HepG2 (cell line): ENCODE data around the gene ADARB2. TPM values are rescaled to one million over a fixed set of nuclear protein-coding genes. Genes with fewer than 3 reads are reported as not detected.

ENCODE experiments used
- ATAC-seq: fragments of 200-7000 bp; cut with Tn5 transposase; 3 replicates; pipeline ENCODE4 v1.9.1; 2020; ENCODE audit warnings: mild to moderate bottlenecking, moderate library complexity
- BruUV-seq: library from RNA; stranded (reverse); fragments of 400-500 nt; replicated peaks from 2 replicates; lab custom pipeline; 2021; lab: Mats Ljungman, UMichigan
- CTCF ChIA-PET: fragments of 300-600 bp; formaldehyde crosslinking; extraction: SDS; loops from one replicate; lab custom pipeline; 2021; ENCODE audit warnings: low total read pairs, inconsistent platforms, low intra/inter-chr PET ratio; lab: Yijun Ruan, JAX
- POLR2A ChIA-PET: fragments of 350-600 bp; sonication (Branson Sonifier 250); formaldehyde crosslinking; loops from one replicate; lab custom pipeline; 2020; ENCODE audit warnings: antibody characterized with exemption, inconsistent platforms; lab: Yijun Ruan, JAX
- DNase-seq: peaks from one replicate; pipeline ENCODE4 v3.0.0-alpha.2; 2015; ENCODE audit warnings: low spot score
- FAIRE-seq: peaks from 3 replicates; lab custom pipeline; 2011; peaks lifted over from hg19 to GRCh38; lab: Jason Lieb, UNC
- H2AFZ ChIP-seq: one replicate; pipeline ENCODE4 v1.6.1; 2011; ENCODE audit warnings: low read length, inconsistent platforms
- H3K27ac ChIP-seq: fragments of 300-600 bp; 3 replicates; pipeline ENCODE4 v1.8.0; 2011; ENCODE audit warnings: mixed run types, mild to moderate bottlenecking, mixed read lengths, low read length, inconsistent platforms; ENCODE audit not compliant: insufficient read depth; ENCODE audit errors: extremely low read length
- H3K27me3 ChIP-seq, 2 experiments: fragments of 200-600 bp in 1 of 2; 2 replicates in 1 of 2; 3 replicates in 1 of 2; pipeline versions ENCODE4 v1.6.0 to v1.8.0; 2011; ENCODE audit warnings: low read length in 2 of 2, mild to moderate bottlenecking in 2 of 2, moderate library complexity in 2 of 2, inconsistent platforms in 1 of 2; ENCODE audit not compliant: insufficient read depth in 2 of 2, control insufficient read depth in 1 of 2
- H3K36me3 ChIP-seq, 2 experiments: fragments of 200-600 bp in 1 of 2; replicated peaks in 1 of 2; 2 replicates in 1 of 2; 3 replicates in 1 of 2; pipeline versions ENCODE4 v1.5.1 to v1.8.0; 2011; ENCODE audit warnings: low read length in 2 of 2, inconsistent platforms in 1 of 2; ENCODE audit not compliant: insufficient read depth in 2 of 2, control insufficient read depth in 1 of 2
- H3K4me1 ChIP-seq: 2 replicates; pipeline ENCODE4 v1.5.1; 2012; ENCODE audit warnings: low read length, inconsistent platforms; ENCODE audit not compliant: insufficient read depth
- H3K4me2 ChIP-seq: 2 replicates; pipeline ENCODE4 v1.6.0; 2011; ENCODE audit warnings: low read depth, low read length, inconsistent platforms
- H3K4me3 ChIP-seq, 3 experiments: fragments of 200-600 bp in 1 of 3; sonication (generic), shearing (Covaris generic) in 1 of 3; replicated peaks in 1 of 3; 2 replicates each; pipeline ENCODE4 v1.5.1; 2011 to 2016; ENCODE audit warnings: low read length in 3 of 3, inconsistent platforms in 2 of 3, low read depth in 2 of 3, mild to moderate bottlenecking in 2 of 3, control low read depth in 1 of 3, mixed read lengths in 1 of 3; ENCODE audit not compliant: insufficient read depth in 1 of 3
- H3K79me2 ChIP-seq: one replicate; pipeline ENCODE4 v1.6.1; 2011; ENCODE audit warnings: low read length, inconsistent platforms; ENCODE audit not compliant: insufficient read depth
- H3K9ac ChIP-seq: 2 replicates; pipeline ENCODE4 v1.6.0; 2011; ENCODE audit warnings: mild to moderate bottlenecking, low read depth, low read length, inconsistent platforms; ENCODE audit not compliant: insufficient read depth
- H3K9me3 ChIP-seq: 2 replicates; pipeline ENCODE4 v1.5.1; 2012; ENCODE audit warnings: mild to moderate bottlenecking, low read length
- H4K20me1 ChIP-seq: 2 replicates; pipeline ENCODE4 v1.6.0; 2011; ENCODE audit warnings: inconsistent platforms, mild to moderate bottlenecking, low read length, moderate library complexity; ENCODE audit not compliant: insufficient read depth
- AFF4 ChIP-seq: sonication (generic); formaldehyde crosslinking; IDR thresholded peaks from 2 replicates; pipeline ENCODE4 v1.4.0; 2020; ENCODE audit warnings: missing genetic modification reagents
- CC2D1A ChIP-seq: sonication (generic); formaldehyde crosslinking; IDR thresholded peaks from 2 replicates; pipeline ENCODE4 v1.8.1; 2023; ENCODE audit warnings: mild to moderate bottlenecking, missing genetic modification reagents
- CREM ChIP-seq, 2 experiments: sonication (generic) in 1 of 2; formaldehyde crosslinking in 1 of 2; IDR thresholded peaks; 2 replicates each; pipeline versions ENCODE4 v1.4.0 to v1.6.1; 2016 to 2020; ENCODE audit warnings: antibody characterized with exemption in 1 of 2, mild to moderate bottlenecking in 1 of 2, missing genetic modification reagents in 1 of 2
- DDIT3 ChIP-seq: sonication (generic); formaldehyde crosslinking; IDR thresholded peaks from 2 replicates; pipeline ENCODE4 v1.4.0; 2020; ENCODE audit warnings: mild to moderate bottlenecking, missing genetic modification reagents
- MEF2D ChIP-seq: sonication (generic); formaldehyde crosslinking; IDR thresholded peaks from 2 replicates; pipeline ENCODE4 v1.5.1; 2020; ENCODE audit warnings: mild to moderate bottlenecking, missing genetic modification reagents
- MNT ChIP-seq: fragments of 450-650 bp; IDR thresholded peaks from 2 replicates; pipeline ENCODE4 v1.6.1; 2016
- TFDP1 ChIP-seq: IDR thresholded peaks from 2 replicates; pipeline ENCODE4 v1.6.1; 2016; ENCODE audit warnings: missing compliant biosample characterization, missing genetic modification reagents, borderline replicate concordance
- ZKSCAN1 ChIP-seq: fragments of 150-350 bp; IDR thresholded peaks from 2 replicates; pipeline ENCODE4 v1.6.1; 2014; ENCODE audit warnings: low read length
- ZNF207 ChIP-seq: fragments of 450-650 bp; IDR thresholded peaks from 2 replicates; pipeline ENCODE4 v1.6.1; 2016; ENCODE audit warnings: antibody characterized with exemption, borderline replicate concordance
- ZNF580 ChIP-seq: IDR thresholded peaks from 2 replicates; pipeline ENCODE4 v1.6.1; 2016; ENCODE audit warnings: low read depth, borderline replicate concordance
- WGBS: methylation state at CpG from one replicate; pipeline ENCODE4 v1.1.6; 2017; ENCODE audit warnings: low lambda C conversion rate; 5-methylcytosine and 5-hydroxymethylcytosine counted together
- in situ Hi-C: cut with HindIII; loops from 2 replicates; pipeline ENCODE4 v1.10.0; 2017; ENCODE audit warnings: low pct_unique_long_range_greater_than_20kb; ENCODE audit not compliant: extremely low pct_ligation_motif_present
- intact Hi-C: fragments of 100-400 bp; cut with micrococcal nuclease; formaldehyde crosslinking; loops from one replicate; pipeline ENCODE4 v1.10.0; 2022; ENCODE audit not compliant: unreplicated experiment
- polyA plus RNA-seq, 8 experiments: library from polyadenylated mRNA; depleted of rRNA in 3 of 8; stranded (reverse) in 7 of 8; unstranded in 1 of 8; fragments of >200 nt; fragmentation: Illumina TruSeq in 4 of 8; extraction: Trizol in 4 of 8; gene quantifications; 2 replicates each; pipeline versions ENCODE4 v1.2.1 to v1.2.3, GENCODE V29; 2011 to 2016; ENCODE audit warnings: low read depth in 4 of 8, missing spikeins in 1 of 8, mixed read lengths in 1 of 8; ENCODE audit not compliant: insufficient read depth in 1 of 8
- total RNA-seq, 5 experiments: library from RNA; depleted of rRNA; stranded (reverse); fragments of >200 nt; fragmentation: Illumina TruSeq; extraction: Trizol; gene quantifications; 2 replicates each; pipeline ENCODE4 v1.2.3, GENCODE V29; 2016; ENCODE audit warnings: low read depth in 1 of 5

The ADARB2 gene
- total and polyA plus RNA-seq, 2 of the 13 experiments (the other 11 are each of a cell fraction or from before 2014, with no cell fraction given), result not detected

- Histone ChIP-seq H3K36me3 (no peaks in the 10 kb centered on the region), H3K4me1 (no peaks in the 10 kb centered on the region), H2AFZ (no peak overlapping the region), H3K79me2 (no peaks in the 10 kb centered on the region), H3K27me3 (peaks cover 3 to 18% of the 10 kb centered on the region in 2 experiments; a peak in 4 of 5 replicates), H3K27ac (no peak overlapping the region), H3K9ac (no peak overlapping the region), H3K4me2 (no peak overlapping the region), H3K9me3 (no peaks in the 10 kb centered on the region), H3K4me3 (no peak overlapping the region), H4K20me1 (no peaks in the 10 kb centered on the region)
- no peak for FAIRE-seq
- in situ Hi-C loops, result no loop called here
- no TSS peak for BruUV-seq
- intact Hi-C loops, result no loop called here
- no peak for ATAC-seq
- TF ChIP-seq ZNF207 (no peak), ZKSCAN1 (no peak), CC2D1A (CRISPR knock-in tag) (no peak), MNT (peak; percentile 90)
- WGBS, result 33% methylated on average over 3 of the region's 3 CpGs
- no peak for DNase-seq
- POLR2A ChIA-PET, result no interaction called here
- CTCF ChIA-PET, result no interaction called here
Observed at GRCh38 chr10:1390200-1390599, 347.1 kb downstream of the ADARB2 start.

GRCh38 chr10:1384026-1384425 is 353.3 kb downstream of the ADARB2 start:
- in situ Hi-C loops, result no loop called here
- no peak for TF ChIP-seq CREM (IDR thresholded peaks at IDR 0.05)
- TF ChIP-seq CREM (CRISPR knock-in tag; IDR thresholded peaks at IDR 0.05), result no peak
- no peak for TF ChIP-seq TFDP1
- no peak for TF ChIP-seq ZNF580 (CRISPR knock-in tag)
- TF ChIP-seq MEF2D (CRISPR knock-in tag), result no peak
- no peak for TF ChIP-seq AFF4 (CRISPR knock-in tag)
- TF ChIP-seq DDIT3, result no peak
- no peak for ATAC-seq
- H2AFZ ChIP-seq, result no peak overlapping the region
- no peaks in the 10 kb centered on the region for H3K9me3 ChIP-seq
- ChIA-PET CTCF (no interaction called here), POLR2A (no interaction called here)
- H3K36me3 ChIP-seq, result no peaks in the 10 kb centered on the region
- no peak overlapping the region for H3K27ac ChIP-seq
- H3K4me3 ChIP-seq, result no peak overlapping the region
- H4K20me1 ChIP-seq, result no peaks in the 10 kb centered on the region
- no peaks in the 10 kb centered on the region for H3K79me2 ChIP-seq
- intact Hi-C loops, result no loop called here
- FAIRE-seq, result no peak
- H3K27me3 ChIP-seq, result peaks cover 2 to 43% of the 10 kb centered on the region in 2 experiments
- 2% methylated on average over 5 of the region's 5 CpGs for WGBS
- BruUV-seq, result no TSS peak
- no peak for DNase-seq
- H3K4me1 ChIP-seq, result no peaks in the 10 kb centered on the region
- H3K4me2 ChIP-seq, result no peak overlapping the region
- no peak overlapping the region for H3K9ac ChIP-seq
